GM12878 (cell line): Measurements from ENCODE around the gene B4GALT4.

Experiments used
- BCL11A ChIP-seq: IDR thresholded peaks from 2 replicates; pipeline ENCODE4 v1.6.1; 2011; ENCODE audit warnings: low read depth, low read length
- CBX3 ChIP-seq: fragments of 200-600 bp; sonication (generic); IDR thresholded peaks from 2 replicates; pipeline ENCODE4 v1.6.1; 2016; ENCODE audit warnings: low read depth, borderline replicate concordance
- CBX5 ChIP-seq: sonication (generic); IDR thresholded peaks from 2 replicates; pipeline ENCODE4 v1.6.1; 2016; ENCODE audit warnings: low read depth, moderate library complexity, mild to moderate bottlenecking, inconsistent platforms
- EZH2 ChIP-seq: IDR thresholded peaks from 2 replicates; pipeline ENCODE4 v1.6.1; 2012; ENCODE audit warnings: low read depth, mild to moderate bottlenecking, control low read depth, inconsistent platforms, low read length, borderline replicate concordance; ENCODE audit not compliant: control insufficient read depth
- POLR2A ChIP-seq: IDR thresholded peaks from 2 replicates; pipeline ENCODE4 v1.6.1; 2011; ENCODE audit warnings: low read depth, mild to moderate bottlenecking, low read length
- POLR2AphosphoS5 ChIP-seq: IDR thresholded peaks from 2 replicates; pipeline ENCODE4 v1.6.1; 2011; ENCODE audit warnings: mild to moderate bottlenecking, low read length, inconsistent platforms
- PRDM15 ChIP-seq: fragments of 450-650 bp; formaldehyde crosslinking; IDR thresholded peaks from 2 replicates; pipeline ENCODE4 v1.4.0; 2020; ENCODE audit warnings: mild to moderate bottlenecking, moderate library complexity
- RAD21 ChIP-seq: IDR thresholded peaks from 2 replicates; pipeline ENCODE4 v1.6.1; 2011; ENCODE audit warnings: mild to moderate bottlenecking, low read depth, low read length, moderate library complexity; ENCODE audit not compliant: insufficient read depth
- ZBTB40 ChIP-seq: fragments of 450-650 bp; IDR thresholded peaks from 2 replicates; pipeline ENCODE4 v1.6.1; 2016; ENCODE audit warnings: mild to moderate bottlenecking, moderate library complexity, borderline replicate concordance

GRCh38 chr3:119206611-119207511 lies 33.8 kb downstream of the B4GALT4 start:
- TF ChIP-seq ZBTB40 (no peak), CBX5 (no peak), EZH2 (no peak), BCL11A (no peak), PRDM15 (CRISPR knock-in tag) (no peak), POLR2A (no peak), CBX3 (no peak), POLR2AphosphoS5 (no peak), RAD21 (no peak)
